ENCODE data around the gene SLC38A10.

Gene SLC38A10

DNA sequence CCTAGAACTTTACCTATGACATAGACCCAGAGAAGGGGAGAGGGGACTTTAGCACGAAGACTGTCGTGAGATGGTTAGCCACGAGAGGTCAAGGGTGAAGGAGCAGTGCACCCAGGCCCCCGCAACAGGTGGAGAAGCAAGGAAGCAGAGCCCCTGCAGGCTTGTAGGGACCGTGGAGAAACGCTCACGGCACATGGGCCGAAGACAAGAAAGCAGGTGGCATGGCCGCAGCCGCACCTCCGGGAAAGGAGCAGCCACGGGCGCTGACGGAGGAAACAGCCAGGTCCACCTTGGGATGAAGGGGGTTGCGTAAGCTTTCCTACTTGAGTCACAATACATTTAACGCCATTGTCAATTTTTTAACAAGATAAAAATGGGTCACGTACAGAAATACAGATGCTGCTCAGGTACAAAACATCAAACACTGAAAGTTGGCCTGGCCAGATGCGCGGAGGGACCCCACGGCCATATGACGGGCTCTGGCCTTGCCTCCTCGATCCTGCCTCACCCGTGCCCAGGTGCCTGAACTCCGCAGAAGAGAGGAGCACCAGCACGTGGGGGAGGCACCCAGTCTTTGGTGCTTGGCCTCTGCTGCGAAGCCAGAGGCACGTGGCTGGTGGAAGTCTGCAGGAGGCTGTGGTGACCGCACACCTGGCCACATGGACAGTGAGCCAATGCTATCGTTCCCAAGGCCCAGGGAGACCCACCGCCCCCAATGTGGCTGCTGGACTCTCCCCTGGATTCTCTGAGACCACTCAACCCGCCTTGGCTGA lies 21.2 kb downstream of the SLC38A10 start:
- FAIRE-seq = no peak

GRCh38 chr17:81272616-81273015 lies 22.5 kb downstream of the SLC38A10 start:
- no peak for FAIRE-seq

- no peak for FAIRE-seq
Measured at GRCh38 chr17:81271226-81271625, 23.9 kb downstream of the SLC38A10 start.

DNA sequence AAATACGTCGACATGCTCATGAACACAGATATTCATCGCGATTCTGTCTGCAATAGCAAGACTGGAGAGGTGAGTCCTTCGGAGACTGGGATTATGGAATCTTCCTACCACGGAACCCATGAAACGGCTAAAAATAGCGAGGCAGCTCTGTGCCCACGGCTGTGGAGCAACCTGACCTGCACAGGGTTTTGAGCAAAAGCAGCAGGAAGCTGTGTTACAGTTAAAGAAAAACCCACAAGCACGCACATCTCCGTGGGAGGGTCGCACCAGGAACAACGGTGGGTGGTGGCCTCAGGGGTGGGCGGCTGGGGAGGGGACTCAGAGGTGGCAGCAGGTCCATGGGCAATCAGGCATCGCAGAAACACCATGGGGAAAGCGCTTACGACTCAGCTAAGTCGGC lies 24.8 kb downstream of the SLC38A10 start:
- no peak for FAIRE-seq

DNA sequence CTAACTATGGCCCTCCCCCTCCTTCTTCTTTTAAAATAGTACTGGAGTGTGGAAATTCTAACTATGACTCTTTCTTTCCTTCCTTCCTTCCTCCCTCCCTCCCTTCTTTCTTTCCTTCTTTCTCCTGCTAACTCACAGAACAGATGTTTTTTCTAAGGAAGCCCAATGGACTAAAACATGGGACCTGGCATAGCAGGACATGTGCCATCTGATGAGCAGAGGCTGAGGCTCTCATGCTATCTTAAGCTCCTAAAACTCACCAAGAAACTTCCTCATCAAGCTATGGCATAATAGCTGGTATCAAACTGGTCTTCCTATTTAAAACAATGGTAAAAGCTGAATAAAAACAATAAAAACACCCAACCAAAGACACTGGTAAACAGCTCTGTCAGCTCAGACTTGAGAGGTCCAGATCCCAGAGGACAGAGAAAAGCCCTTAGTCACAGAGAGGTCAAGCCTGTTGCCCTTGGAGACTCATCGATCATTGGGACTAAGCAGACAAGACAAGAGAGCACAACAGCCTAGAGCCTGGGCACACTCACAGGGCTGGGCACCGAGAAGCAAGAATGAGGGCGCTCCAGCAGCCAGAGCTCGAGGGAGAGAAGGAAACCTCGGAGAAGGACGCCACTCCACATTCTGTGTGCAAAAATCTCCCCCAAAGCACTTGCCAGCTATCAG lies 27.6 kb downstream of the SLC38A10 start:
- no peak for FAIRE-seq

- no peak for FAIRE-seq
Measured at GRCh38 chr17:81265576-81265975, 29.5 kb downstream of the SLC38A10 start.

GRCh38 chr17:81264640-81265039 lies 30.5 kb downstream of the SLC38A10 start:
- FAIRE-seq = no peak

GRCh38 chr17:81263371-81264181 lies 31.5 kb downstream of the SLC38A10 start:
- no peak for FAIRE-seq

- FAIRE-seq = no peak
Measured at GRCh38 chr17:81261582-81262336, 33.3 kb downstream of the SLC38A10 start.

DNA sequence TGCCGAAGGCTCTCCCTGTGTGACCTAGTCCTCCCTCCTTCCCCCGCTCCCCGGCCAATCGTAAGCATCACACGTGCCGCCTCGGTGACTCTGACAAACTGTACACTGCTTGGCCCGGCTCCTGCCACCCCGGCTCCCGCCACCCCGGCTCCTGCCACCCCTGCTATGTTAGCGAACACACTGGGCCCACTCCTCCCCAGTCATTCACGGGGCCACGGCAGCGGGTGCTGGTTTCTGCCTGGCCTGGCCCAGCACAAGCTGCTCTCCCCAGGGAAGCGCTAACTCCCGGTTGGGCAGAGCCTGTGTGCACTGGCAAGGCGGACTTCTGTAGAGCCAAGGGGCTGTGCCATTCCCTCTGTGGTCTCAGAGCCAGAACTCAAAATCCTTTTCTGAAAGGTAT lies 34.0 kb downstream of the SLC38A10 start:
- FAIRE-seq = no peak

- no peak for FAIRE-seq
Measured at GRCh38 chr17:81260641-81261040, 34.5 kb downstream of the SLC38A10 start.

GRCh38 chr17:81260171-81260570 lies 34.9 kb downstream of the SLC38A10 start:
- no peak for FAIRE-seq

DNA sequence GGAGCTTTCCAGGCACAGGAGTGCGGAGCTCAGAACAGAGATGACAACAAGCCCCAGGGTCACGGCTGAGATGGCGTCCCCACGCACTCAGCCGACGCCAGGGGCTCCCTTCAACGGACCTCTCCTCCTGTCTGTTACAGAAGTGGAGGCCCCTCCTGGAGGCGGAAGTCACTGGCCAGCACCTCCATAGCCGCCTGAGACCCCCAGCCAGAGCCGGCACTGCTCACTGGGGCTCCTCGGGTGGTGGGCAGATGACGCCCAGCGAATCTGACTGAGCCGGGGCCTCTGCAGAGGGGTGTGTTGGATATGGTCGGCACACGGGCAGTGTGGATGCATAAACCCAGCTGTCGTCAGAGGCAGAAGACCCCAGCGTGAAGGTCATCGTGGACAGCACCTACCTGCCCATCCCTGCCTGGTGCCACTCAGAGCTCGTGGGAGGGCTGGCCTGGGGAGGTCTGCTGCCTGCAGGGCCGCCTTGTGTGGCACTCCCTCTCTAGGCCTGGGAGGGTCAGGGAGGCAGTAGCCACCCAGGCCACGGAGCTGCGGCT lies 36.0 kb downstream of the SLC38A10 start:
- no peak for FAIRE-seq

DNA sequence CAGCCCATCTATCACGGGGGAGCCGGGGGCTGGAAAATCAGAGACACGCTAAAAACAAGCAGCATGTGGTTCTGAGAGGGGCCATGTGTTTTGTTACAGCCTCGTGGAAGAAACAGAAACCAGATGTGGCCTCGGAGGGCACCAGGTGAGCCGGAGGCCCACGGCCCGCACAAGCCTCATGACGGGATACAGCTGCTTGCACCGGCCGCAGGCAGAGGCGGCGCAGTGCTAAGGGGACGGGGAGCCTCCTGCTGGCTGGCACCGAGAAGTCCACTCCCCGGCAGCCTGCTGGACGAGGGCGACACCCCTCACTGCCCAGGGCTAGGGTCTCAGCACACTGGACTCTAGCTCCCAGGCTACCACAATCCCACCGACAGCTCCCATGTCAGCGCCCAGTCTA lies 36.8 kb downstream of the SLC38A10 start:
- no peak for FAIRE-seq

DNA sequence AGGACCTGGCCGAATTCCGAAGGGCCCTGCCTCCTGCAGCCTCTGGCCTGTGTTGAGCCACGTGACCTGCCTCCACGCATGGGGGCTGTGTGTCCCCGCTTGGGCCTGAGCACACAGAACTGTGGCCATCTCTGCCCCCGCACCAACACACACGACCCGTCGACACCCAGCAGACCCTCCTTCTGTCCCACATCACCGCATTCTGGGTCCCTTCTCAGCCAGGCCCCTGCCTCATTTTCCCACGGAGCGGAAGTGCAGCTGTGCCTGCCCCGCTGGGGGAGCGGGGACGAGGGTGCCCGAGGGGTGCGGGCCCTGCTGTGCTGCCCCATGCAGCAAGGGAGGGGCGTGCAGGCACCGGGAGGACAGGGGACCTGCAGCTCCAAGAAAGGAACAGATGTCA lies 37.6 kb downstream of the SLC38A10 start:
- no peak for FAIRE-seq

DNA sequence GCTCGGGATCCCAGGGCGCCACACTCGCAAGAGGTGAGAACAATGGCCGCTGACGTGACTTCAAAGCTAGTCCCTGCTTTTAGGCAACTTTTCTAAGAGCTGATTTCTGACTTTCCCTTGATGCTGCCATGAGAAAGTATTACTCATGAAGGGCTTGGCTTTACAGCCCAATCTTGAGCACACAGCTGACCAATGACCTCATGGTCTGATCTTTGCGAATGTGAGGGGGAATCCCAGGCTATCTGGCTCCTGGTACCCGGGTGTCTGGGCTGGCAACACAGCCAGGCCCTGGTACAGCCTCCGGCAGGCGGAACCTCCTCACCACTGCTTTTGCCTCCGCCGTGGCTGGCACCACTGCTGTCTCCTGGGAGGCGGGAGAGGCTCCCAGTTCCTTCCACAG lies 38.5 kb downstream of the SLC38A10 start:
- no peak for FAIRE-seq

GRCh38 chr17:81254955-81255717 lies 40.0 kb downstream of the SLC38A10 start:
- no peak for FAIRE-seq

- no peak for FAIRE-seq
Measured at GRCh38 chr17:81253358-81254131, 41.6 kb downstream of the SLC38A10 start.

DNA sequence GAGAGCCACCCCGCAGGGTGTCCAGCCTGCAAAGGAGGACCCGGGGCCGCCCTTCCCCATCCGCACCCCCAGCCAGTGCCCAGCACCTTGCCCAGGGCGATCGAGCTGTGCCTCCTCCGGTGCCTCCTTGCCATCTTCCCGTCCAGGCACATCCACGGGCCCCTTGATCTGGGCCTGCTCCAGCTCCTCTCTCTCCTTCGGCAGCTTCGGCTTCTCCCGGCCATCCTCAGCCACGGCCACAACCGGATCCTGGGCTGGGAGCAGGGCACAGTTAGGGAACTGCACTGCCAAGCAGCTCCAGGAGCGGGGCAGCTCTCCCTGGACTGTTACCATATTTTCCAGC lies 42.1 kb downstream of the SLC38A10 start:
- FAIRE-seq = no peak

GRCh38 chr17:81252326-81252986 lies 42.7 kb downstream of the SLC38A10 start:
- FAIRE-seq = no peak
